C4-2B (cell line): ENCODE measurements around the gene IRF1.

ENCODE experiments used
- ZFX ChIP-seq: fragments of 450-650 bp; IDR thresholded peaks from 2 replicates; pipeline ENCODE4 v1.6.1; 2017
- TF ChIP-seq, protein P1 (sequence below): fragments of 450-650 bp; conservative IDR thresholded peaks from 2 replicates; pipeline ENCODE4 v1.5.1; 2017; ENCODE audit warnings: mild to moderate bottlenecking

DNA sequence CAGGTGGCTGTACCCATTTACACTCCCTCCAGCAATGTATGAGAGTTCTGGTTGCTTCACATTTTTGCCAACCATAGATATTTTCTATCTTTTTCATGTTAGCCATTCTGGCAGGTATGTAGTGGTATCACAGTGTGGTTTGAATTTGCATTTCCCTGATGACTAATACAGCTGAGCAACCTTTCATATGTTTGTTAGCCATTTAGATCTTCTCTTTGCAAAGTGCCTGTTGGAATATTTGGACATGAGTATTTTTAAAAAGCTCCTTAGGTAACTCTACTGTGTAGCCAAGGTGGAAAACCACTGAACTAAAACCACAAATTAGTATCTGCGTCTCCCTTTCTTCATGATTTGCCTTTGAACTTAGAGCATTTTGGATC is 31.9 kb downstream of the IRF1 start:
- TF ChIP-seq, protein P1, sequence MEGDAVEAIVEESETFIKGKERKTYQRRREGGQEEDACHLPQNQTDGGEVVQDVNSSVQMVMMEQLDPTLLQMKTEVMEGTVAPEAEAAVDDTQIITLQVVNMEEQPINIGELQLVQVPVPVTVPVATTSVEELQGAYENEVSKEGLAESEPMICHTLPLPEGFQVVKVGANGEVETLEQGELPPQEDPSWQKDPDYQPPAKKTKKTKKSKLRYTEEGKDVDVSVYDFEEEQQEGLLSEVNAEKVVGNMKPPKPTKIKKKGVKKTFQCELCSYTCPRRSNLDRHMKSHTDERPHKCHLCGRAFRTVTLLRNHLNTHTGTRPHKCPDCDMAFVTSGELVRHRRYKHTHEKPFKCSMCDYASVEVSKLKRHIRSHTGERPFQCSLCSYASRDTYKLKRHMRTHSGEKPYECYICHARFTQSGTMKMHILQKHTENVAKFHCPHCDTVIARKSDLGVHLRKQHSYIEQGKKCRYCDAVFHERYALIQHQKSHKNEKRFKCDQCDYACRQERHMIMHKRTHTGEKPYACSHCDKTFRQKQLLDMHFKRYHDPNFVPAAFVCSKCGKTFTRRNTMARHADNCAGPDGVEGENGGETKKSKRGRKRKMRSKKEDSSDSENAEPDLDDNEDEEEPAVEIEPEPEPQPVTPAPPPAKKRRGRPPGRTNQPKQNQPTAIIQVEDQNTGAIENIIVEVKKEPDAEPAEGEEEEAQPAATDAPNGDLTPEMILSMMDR: no peak
- no peak for TF ChIP-seq ZFX
